ENCODE measurements around the gene ANGPT4. TPM values are rescaled to one million over a fixed set of nuclear protein-coding genes. Genes with fewer than 3 reads are reported as not detected.

The ANGPT4 gene
- polyA plus RNA-seq, 1 of the 3 experiments (the other 2 are of a cell fraction): not detected

- Histone ChIP-seq H3K9me2 (no peaks in the 10 kb centered on the region), H3K9me3 (no peaks in the 10 kb centered on the region), H3K36me3 (replicated peaks in 1 of 2; ENCODE audit: control insufficient read depth in 1 of 2, insufficient read depth in 2 of 2, low read length in 1 of 2) (no peaks in the 10 kb centered on the region), H3F3A (replicated peaks; ENCODE audit: insufficient read depth) (no peaks in the 10 kb centered on the region), H3K79me2 (ENCODE audit: insufficient read depth) (no peaks in the 10 kb centered on the region), H2AFZ (ENCODE audit: low read depth) (no peak overlapping the region), H3K27ac (ENCODE audit: low read depth in 2 of 2, low read length in 1 of 2) (no peak overlapping the region), H3K4me3 (ENCODE audit: low read depth in 2 of 2, low read length in 1 of 2) (no peak overlapping the region), H3K4me2 (no peak overlapping the region), H3K27me3 (ENCODE audit: insufficient read depth) (no peaks in the 10 kb centered on the region), H3K9ac (no peak overlapping the region), H3K4me1 (ENCODE audit: control insufficient read depth in 1 of 2, insufficient read depth in 2 of 2, low read depth in 1 of 2, low read length in 1 of 2) (no peaks in the 10 kb centered on the region; a peak in 1 of 4 replicates), H4K20me1 (ENCODE audit: insufficient read depth) (no peaks in the 10 kb centered on the region)
- no peak for TF ChIP-seq EP300 (IDR thresholded peaks at IDR 0.05; ENCODE audit: borderline replicate concordance in 1 of 2, low read depth in 1 of 2, low read length in 1 of 2)
- TF ChIP-seq FOXJ3 (CRISPR knock-in tag; IDR thresholded peaks at IDR 0.05): no peak
- TF ChIP-seq TCF12 (IDR thresholded peaks at IDR 0.05): no peak
- no peak for TF ChIP-seq SMC3 (IDR thresholded peaks at IDR 0.05; ENCODE audit: low read depth, low read length)
- TF ChIP-seq GATA2 (CRISPR knock-in tag; IDR thresholded peaks at IDR 0.05): no peak
- TF ChIP-seq FOXM1 (IDR thresholded peaks at IDR 0.05; ENCODE audit: low read depth): no peak
- DNase-seq: no peak
- ChIA-PET CTCF (interaction anchor here (0.8 to 1.5 kb wide), 2 partner anchors 11 to 128 kb away, joined by 4 read pairs; no protein-coding TSS in a partner anchor), POLR2A (interaction anchor here (0.5 kb wide), 1 partner anchor 12 kb away, joined by 3 read pairs; no protein-coding TSS in a partner anchor)
- WGBS (ENCODE audit: low lambda C conversion rate): 70% methylated on average over 5 of the region's 7 CpGs
Measured at GRCh38 chr20:826695-827323, 89.3 kb downstream of the ANGPT4 start.

GRCh38 chr20:825710-826421, 90.3 kb downstream of the ANGPT4 start:
- no peak for DNase-seq
- 88% methylated on average over 9 of the region's 9 CpGs for WGBS (ENCODE audit: low lambda C conversion rate)
- no peaks in the 10 kb centered on the region for H3F3A ChIP-seq (replicated peaks; ENCODE audit: insufficient read depth)
- no peak overlapping the region for H3K4me2 ChIP-seq
- no peak overlapping the region for H3K27ac ChIP-seq (ENCODE audit: low read depth in 2 of 2, low read length in 1 of 2)
- H3K79me2 ChIP-seq (ENCODE audit: insufficient read depth): no peaks in the 10 kb centered on the region
- H3K4me1 ChIP-seq (ENCODE audit: control insufficient read depth in 1 of 2, insufficient read depth in 2 of 2, low read depth in 1 of 2, low read length in 1 of 2): no peaks in the 10 kb centered on the region; a peak in 1 of 4 replicates
- ChIA-PET POLR2A (no interaction called here), CTCF (interaction anchor here (1.5 kb wide), 2 partner anchors 129 to 132 kb away, joined by 3 to 4 read pairs; no protein-coding TSS in a partner anchor)
- TF ChIP-seq MAX (IDR thresholded peaks at IDR 0.05; ENCODE audit: low read depth) (no peak), POLR2AphosphoS5 (IDR thresholded peaks at IDR 0.05; ENCODE audit: low read depth, low read length) (no peak), RCOR1 (IDR thresholded peaks at IDR 0.05; ENCODE audit: low read length) (no peak), PBX3 (IDR thresholded peaks at IDR 0.05) (no peak), EZH2phosphoT487 (IDR thresholded peaks at IDR 0.05; ENCODE audit: borderline replicate concordance, low read depth) (no peak), RAD21 (IDR thresholded peaks at IDR 0.05; ENCODE audit: low read length) (no peak), ELF1 (IDR thresholded peaks at IDR 0.05) (no peak), ZBTB33 (IDR thresholded peaks at IDR 0.05; ENCODE audit: borderline replicate concordance, low read depth) (no peak), FOSL2 (IDR thresholded peaks at IDR 0.05; ENCODE audit: borderline replicate concordance, low read depth) (no peak), GABPA (IDR thresholded peaks at IDR 0.05; ENCODE audit: low read depth) (no peak), TEAD4 (IDR thresholded peaks at IDR 0.05; ENCODE audit: borderline replicate concordance, insufficient read depth) (no peak), FOXJ3 (CRISPR knock-in tag; IDR thresholded peaks at IDR 0.05) (no peak), SMC3 (IDR thresholded peaks at IDR 0.05; ENCODE audit: low read depth, low read length) (no peak), NFIC (IDR thresholded peaks at IDR 0.05; ENCODE audit: borderline replicate concordance) (no peak), USF2 (IDR thresholded peaks at IDR 0.05; ENCODE audit: borderline replicate concordance, low read depth, low read length) (no peak), RFX5 (IDR thresholded peaks at IDR 0.05; ENCODE audit: low read length) (no peak)
- no peaks in the 10 kb centered on the region for H3K9me3 ChIP-seq
- no peak overlapping the region for H2AFZ ChIP-seq (ENCODE audit: low read depth)
- no peaks in the 10 kb centered on the region for H3K9me2 ChIP-seq
- H3K4me3 ChIP-seq (ENCODE audit: low read depth in 2 of 2, low read length in 1 of 2): no peak overlapping the region
- no peaks in the 10 kb centered on the region for H3K36me3 ChIP-seq (replicated peaks in 1 of 2; ENCODE audit: control insufficient read depth in 1 of 2, insufficient read depth in 2 of 2, low read length in 1 of 2)
- H3K27me3 ChIP-seq (ENCODE audit: insufficient read depth): no peaks in the 10 kb centered on the region
- no peak overlapping the region for H3K9ac ChIP-seq
- no peaks in the 10 kb centered on the region for H4K20me1 ChIP-seq (ENCODE audit: insufficient read depth)
